HL-60 (cell line): Measurements from ENCODE around the gene CCNK.

Source experiments
- CTCF ChIP-seq: IDR thresholded peaks from one replicate; pipeline ENCODE4 v1.5.1; 2011; ENCODE audit warnings: low read length, control low read depth, inconsistent platforms; ENCODE audit not compliant: insufficient read depth
- POLR2AphosphoS5 ChIP-seq: IDR thresholded peaks from 2 replicates; pipeline ENCODE4 v1.6.1; 2012; ENCODE audit warnings: low read depth

GRCh38 chr14:99437706-99438105, 43.5 kb upstream of the CCNK start:
- no peak for TF ChIP-seq CTCF
- no peak for TF ChIP-seq POLR2AphosphoS5
